SK-N-SH treated with all-trans-retinoic acid at 6 μM for 48 hours (cell line): Measurements from ENCODE around the gene CFAP57.

ENCODE experiments used
- POU6F1 ChIP-seq: fragments of 250-450 bp; sonication (Bioruptor Pico); IDR thresholded peaks from 2 replicates; pipeline ENCODE4 v1.8.0; 2021; ENCODE audit warnings: low read depth, mild to moderate bottlenecking, moderate library complexity, borderline replicate concordance
- TOX ChIP-seq: fragments of 250-450 bp; sonication (Bioruptor Pico); IDR thresholded peaks from 2 replicates; pipeline ENCODE4 v1.8.0; 2021; ENCODE audit warnings: mild to moderate bottlenecking, moderate library complexity, borderline replicate concordance
- ZFP30 ChIP-seq: fragments of 450-650 bp; formaldehyde crosslinking; IDR thresholded peaks from 2 replicates; pipeline ENCODE4 v1.5.0; 2022; ENCODE audit warnings: mild to moderate bottlenecking, moderate library complexity

GRCh38 chr1:43184995-43185394 lies 12.9 kb downstream of the CFAP57 start:
- TF ChIP-seq TOX (no peak), POU6F1 (no peak), ZFP30 (CRISPR knock-in tag) (no peak)
